Measurements from ENCODE around the gene CYP4F8. TPM values are rescaled to one million over a fixed set of nuclear protein-coding genes. Genes with fewer than 3 reads are reported as not detected.
"Not testable (repeated sequence)": the region's sequence is repeated elsewhere in the genome, so short reads cannot be mapped to it uniquely, and the experiment has no call there.

The CYP4F8 gene
- total RNA-seq, 2 experiments from 2014 or later, result not detected

DNA sequence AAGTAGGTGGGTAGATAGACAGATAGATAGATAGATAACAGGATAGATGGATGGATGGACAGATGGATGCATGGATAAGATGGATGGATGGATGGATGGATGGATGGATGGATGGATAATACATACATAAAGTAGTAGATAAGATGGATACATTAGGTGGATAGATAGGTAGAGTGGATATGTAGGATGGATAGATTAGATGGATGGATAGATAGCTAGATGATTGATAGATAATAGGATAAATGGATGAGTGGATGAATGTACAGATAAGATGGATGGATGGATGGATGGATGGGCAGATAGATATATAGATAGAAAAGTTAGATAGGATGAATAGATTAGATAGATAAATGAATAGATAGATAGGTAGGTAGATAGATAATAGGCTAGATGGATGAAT is 27.8 kb downstream of the CYP4F8 start:
- CTCF ChIA-PET, result no interaction called here
- Mint-ChIP-seq H3K27ac (no peak overlapping the region), H3K4me3 (no peak overlapping the region), H3K4me1 (no peaks in the 10 kb centered on the region), H3K9me3 (no peaks in the 10 kb centered on the region), H3K36me3 (ENCODE audit: low read depth) (no peaks in the 10 kb centered on the region), H3K27me3 (no peaks in the 10 kb centered on the region)
- no peak for DNase-seq
- POLR2A ChIA-PET, result no interaction called here

- H3K27ac Mint-ChIP-seq, result no peak overlapping the region
- ChIA-PET POLR2A (no interaction called here), CTCF (no interaction called here)
- no peaks in the 10 kb centered on the region for H3K9me3 Mint-ChIP-seq
- DNase-seq, result no peak
- no peak overlapping the region for H3K4me3 Mint-ChIP-seq
- H3K4me1 Mint-ChIP-seq, result no peaks in the 10 kb centered on the region
- no peaks in the 10 kb centered on the region for H3K27me3 Mint-ChIP-seq
- H3K36me3 Mint-ChIP-seq (ENCODE audit: low read depth), result no peaks in the 10 kb centered on the region
Measured at GRCh38 chr19:15643387-15643786, 28.4 kb downstream of the CYP4F8 start.

DNA sequence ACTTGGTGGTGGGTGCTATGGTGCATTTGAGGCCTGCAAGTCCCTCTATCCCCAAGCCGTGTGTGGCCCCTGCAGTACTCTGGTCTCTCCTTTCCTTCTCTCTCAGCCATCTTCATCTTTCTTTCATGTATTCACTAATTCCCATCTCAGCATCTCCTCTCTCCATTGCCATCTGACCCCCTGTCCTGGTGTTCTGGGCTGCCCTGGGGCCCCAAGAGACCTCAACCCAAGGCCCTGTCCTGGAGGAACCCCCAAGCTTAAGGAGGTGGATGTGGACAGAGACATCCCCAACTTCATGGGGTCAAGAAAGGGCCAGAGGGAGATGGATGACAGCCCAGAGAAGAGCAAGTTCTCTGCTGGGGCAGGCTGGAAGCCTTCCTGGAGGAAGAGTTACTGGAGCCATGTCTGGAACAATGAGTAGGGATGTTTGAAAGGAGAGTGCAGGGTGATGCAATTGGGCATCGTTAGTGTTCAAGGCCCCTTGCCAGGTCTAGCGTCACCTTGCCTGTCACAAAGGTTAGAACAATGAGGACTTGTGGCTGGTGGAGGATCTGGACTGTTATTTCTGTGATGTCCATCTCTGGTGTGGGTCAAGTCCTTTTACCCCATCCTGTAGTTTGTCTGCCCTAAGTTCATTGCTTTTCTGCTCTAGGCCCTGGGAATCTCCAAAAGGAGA is 29.2 kb downstream of the CYP4F8 start:
- Mint-ChIP-seq H3K27ac (no peak overlapping the region), H3K36me3 (ENCODE audit: low read depth) (no peaks in the 10 kb centered on the region), H3K4me1 (no peaks in the 10 kb centered on the region), H3K9me3 (no peaks in the 10 kb centered on the region), H3K27me3 (no peaks in the 10 kb centered on the region), H3K4me3 (no peak overlapping the region)
- ChIA-PET CTCF (no interaction called here), POLR2A (no interaction called here)
- DNase-seq, result no peak

GRCh38 chr19:15644816-15645215 is 29.8 kb downstream of the CYP4F8 start:
- Mint-ChIP-seq H3K27ac (no peak overlapping the region), H3K27me3 (no peaks in the 10 kb centered on the region), H3K9me3 (no peaks in the 10 kb centered on the region), H3K4me3 (no peak overlapping the region), H3K4me1 (no peaks in the 10 kb centered on the region), H3K36me3 (ENCODE audit: low read depth) (no peaks in the 10 kb centered on the region)
- ChIA-PET CTCF (no interaction called here), POLR2A (no interaction called here)
- DNase-seq, result no peak

DNA sequence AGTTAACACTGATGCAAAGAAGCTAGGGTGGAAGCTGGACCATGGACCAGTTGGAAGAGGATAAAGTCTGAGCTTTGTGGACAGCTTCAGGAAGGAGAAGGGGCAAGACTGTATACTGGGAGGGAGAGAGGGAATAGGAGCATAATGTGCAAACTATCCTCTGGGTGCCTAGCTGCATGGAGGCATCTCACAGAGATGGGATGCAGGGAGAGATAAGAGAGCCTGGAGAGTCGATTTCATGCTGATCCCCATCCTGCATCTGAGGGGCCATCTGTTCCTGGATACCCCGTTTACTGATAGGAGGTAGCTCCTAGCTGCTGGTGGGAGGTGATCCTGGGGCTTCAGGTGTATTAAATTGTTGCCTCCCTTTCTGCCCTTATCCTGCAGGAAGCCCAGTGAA is 34.5 kb downstream of the CYP4F8 start:
- H3K9me3 Mint-ChIP-seq, result no peaks in the 10 kb centered on the region
- DNase-seq, result no peak
- no peak overlapping the region for H3K4me3 Mint-ChIP-seq
- peaks cover 3% of the 10 kb centered on the region for H3K27me3 Mint-ChIP-seq
- ChIA-PET CTCF (no interaction called here), POLR2A (no interaction called here)
- H3K4me1 Mint-ChIP-seq, result no peaks in the 10 kb centered on the region
- H3K36me3 Mint-ChIP-seq (ENCODE audit: low read depth), result no peaks in the 10 kb centered on the region
- no peak overlapping the region for H3K27ac Mint-ChIP-seq

- POLR2A ChIA-PET, CTCF ChIA-PET, H3K27ac Mint-ChIP-seq: not testable (repeated sequence)
Measured at GRCh38 chr19:15650123-15650522, 35.1 kb downstream of the CYP4F8 start.

GRCh38 chr19:15651791-15652190 is 36.8 kb downstream of the CYP4F8 start:
- H3K27ac Mint-ChIP-seq, result no peak overlapping the region
- ChIA-PET CTCF (no interaction called here), POLR2A (no interaction called here)
- no peaks in the 10 kb centered on the region for H3K4me1 Mint-ChIP-seq
- H3K36me3 Mint-ChIP-seq (ENCODE audit: low read depth), result no peaks in the 10 kb centered on the region
- DNase-seq, result no peak
- no peaks in the 10 kb centered on the region for H3K9me3 Mint-ChIP-seq
- no peak overlapping the region for H3K4me3 Mint-ChIP-seq
- H3K27me3 Mint-ChIP-seq, result peaks cover 5% of the 10 kb centered on the region

More at GRCh38 chr19:15650123-15650522, 35.1 kb downstream of the CYP4F8 start:
- H3K9me3 Mint-ChIP-seq; H3K4me1 Mint-ChIP-seq; H3K4me3 Mint-ChIP-seq; H3K27me3 Mint-ChIP-seq; H3K36me3 Mint-ChIP-seq (ENCODE audit: low read depth); DNase-seq: not testable (repeated sequence)

- POLR2A ChIA-PET, result no interaction called here
- DNase-seq, result no peak
- no peaks in the 10 kb centered on the region for H3K9me3 Mint-ChIP-seq
- CTCF ChIA-PET, result no interaction called here
- H3K4me1 Mint-ChIP-seq, result no peaks in the 10 kb centered on the region
- no peaks in the 10 kb centered on the region for H3K36me3 Mint-ChIP-seq (ENCODE audit: low read depth)
- peaks cover 5% of the 10 kb centered on the region for H3K27me3 Mint-ChIP-seq
- no peak overlapping the region for H3K4me3 Mint-ChIP-seq
- H3K27ac Mint-ChIP-seq, result no peak overlapping the region
Measured at GRCh38 chr19:15652559-15653278, 37.7 kb downstream of the CYP4F8 start.

DNA sequence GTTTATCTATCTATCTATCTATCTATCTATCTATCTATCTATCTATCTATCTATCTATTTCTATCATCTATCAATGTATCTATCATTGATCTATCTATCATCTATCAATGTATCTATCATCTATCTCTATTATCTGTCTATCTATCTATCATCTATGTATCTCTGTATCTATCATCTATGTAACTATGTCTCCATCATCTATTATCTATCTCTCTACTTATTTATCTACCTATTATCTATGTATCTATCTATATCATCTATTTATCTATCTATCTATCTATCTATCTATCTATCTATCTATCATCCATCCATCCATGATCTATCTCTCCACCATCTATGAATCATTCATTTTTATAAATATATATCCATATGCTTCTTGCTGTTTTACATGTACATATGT is 41.4 kb downstream of the CYP4F8 start:
- peaks cover 5% of the 10 kb centered on the region for H3K27me3 Mint-ChIP-seq
- H3K27ac Mint-ChIP-seq, result no peak overlapping the region
- no peaks in the 10 kb centered on the region for H3K4me1 Mint-ChIP-seq
- no peaks in the 10 kb centered on the region for H3K9me3 Mint-ChIP-seq
- H3K36me3 Mint-ChIP-seq (ENCODE audit: low read depth), result no peaks in the 10 kb centered on the region
- H3K4me3 Mint-ChIP-seq, result no peak overlapping the region
- no peak for DNase-seq
- POLR2A ChIA-PET, result no interaction called here
- CTCF ChIA-PET, result no interaction called here

- no peak overlapping the region for H3K27ac Mint-ChIP-seq
- H3K27me3 Mint-ChIP-seq, result peaks cover 3% of the 10 kb centered on the region
- POLR2A ChIA-PET, result no interaction called here
- H3K9me3 Mint-ChIP-seq, result no peaks in the 10 kb centered on the region
- CTCF ChIA-PET, result no interaction called here
- H3K36me3 Mint-ChIP-seq (ENCODE audit: low read depth), result no peaks in the 10 kb centered on the region
- H3K4me1 Mint-ChIP-seq, result no peaks in the 10 kb centered on the region
- no peak for DNase-seq
- no peak overlapping the region for H3K4me3 Mint-ChIP-seq
Measured at GRCh38 chr19:15663247-15663646, 48.2 kb downstream of the CYP4F8 start.

DNA sequence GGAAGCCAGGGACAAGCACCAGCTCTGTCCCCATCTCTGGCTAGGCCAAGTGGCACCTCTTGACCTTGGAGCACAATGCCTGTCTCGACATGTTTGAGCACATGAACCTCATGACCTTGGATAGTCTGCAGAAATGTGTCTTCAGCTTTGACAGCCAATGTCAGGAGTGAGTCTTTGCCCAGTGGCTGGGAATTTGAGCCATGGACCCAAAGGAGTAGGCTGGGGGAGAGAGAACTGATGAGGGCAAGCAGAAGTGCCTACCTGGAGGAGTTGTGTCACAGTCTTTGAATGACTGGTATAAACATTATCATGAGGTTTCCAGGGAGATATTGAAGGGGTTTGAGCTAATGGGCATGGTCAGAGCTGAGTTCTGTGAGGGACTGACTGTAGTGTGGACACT is 51.2 kb downstream of the CYP4F8 start:
- POLR2A ChIA-PET, result no interaction called here
- Mint-ChIP-seq H3K9me3 (no peaks in the 10 kb centered on the region), H3K27me3 (peaks cover 3% of the 10 kb centered on the region), H3K27ac (no peak overlapping the region), H3K4me3 (no peak overlapping the region), H3K4me1 (no peaks in the 10 kb centered on the region), H3K36me3 (ENCODE audit: low read depth) (no peaks in the 10 kb centered on the region)
- no peak for DNase-seq
- CTCF ChIA-PET, result no interaction called here

- peaks cover 3% of the 10 kb centered on the region for H3K27me3 Mint-ChIP-seq
- no peaks in the 10 kb centered on the region for H3K4me1 Mint-ChIP-seq
- ChIA-PET POLR2A (no interaction called here), CTCF (no interaction called here)
- no peak overlapping the region for H3K27ac Mint-ChIP-seq
- H3K4me3 Mint-ChIP-seq, result no peak overlapping the region
- no peaks in the 10 kb centered on the region for H3K9me3 Mint-ChIP-seq
- no peaks in the 10 kb centered on the region for H3K36me3 Mint-ChIP-seq (ENCODE audit: low read depth)
- DNase-seq, result no peak
Measured at GRCh38 chr19:15666883-15667282, 51.9 kb downstream of the CYP4F8 start.

DNA sequence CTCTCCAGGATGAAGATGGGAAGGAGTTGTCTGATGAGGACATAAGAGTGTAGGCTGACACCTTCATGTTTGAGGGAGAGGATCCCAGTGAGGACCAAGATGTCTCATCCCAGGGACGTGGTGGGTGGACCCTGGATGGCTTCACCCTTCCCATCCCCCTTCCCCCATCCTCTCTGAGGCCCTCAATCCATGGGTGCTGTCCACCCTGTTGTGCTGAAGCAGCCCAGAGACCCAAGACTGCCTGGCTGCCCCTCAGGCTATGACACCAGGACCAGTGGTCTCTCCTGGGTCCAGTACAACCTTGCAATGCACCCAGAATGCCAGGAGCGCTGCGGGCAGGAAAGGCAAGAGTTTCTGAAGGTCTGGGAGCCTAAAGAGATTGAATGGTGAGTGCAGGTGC is 54.4 kb downstream of the CYP4F8 start:
- no peaks in the 10 kb centered on the region for H3K27me3 Mint-ChIP-seq

GRCh38 chr19:15669891-15670290 is 54.9 kb downstream of the CYP4F8 start:
- Mint-ChIP-seq H3K4me3 (no peak overlapping the region), H3K4me1 (no peaks in the 10 kb centered on the region), H3K9me3 (peaks cover 3% of the 10 kb centered on the region), H3K36me3 (ENCODE audit: low read depth) (no peaks in the 10 kb centered on the region), H3K27me3 (no peaks in the 10 kb centered on the region), H3K27ac (no peak overlapping the region)
- DNase-seq, result no peak
- ChIA-PET CTCF (no interaction called here), POLR2A (no interaction called here)

More for the DNA sequence above, 54.4 kb downstream of the CYP4F8 start:
- ChIA-PET POLR2A (no interaction called here), CTCF (no interaction called here)
- Mint-ChIP-seq H3K36me3 (ENCODE audit: low read depth) (no peaks in the 10 kb centered on the region), H3K4me3 (no peak overlapping the region), H3K27ac (no peak overlapping the region), H3K4me1 (no peaks in the 10 kb centered on the region), H3K9me3 (peaks cover 1% of the 10 kb centered on the region)
- no peak for DNase-seq

Data from activated CD4-positive, alpha-beta memory T cell treated with anti-CD3 and anti-CD28 coated beads, Interleukin-2, amount 10 ng/mL, durations not matched to agents 7 days and 5 days (primary cell).